GM18870 (cell line): ENCODE data around the gene RFTN2.
"Not testable (repeated sequence)": the region's sequence is repeated elsewhere in the genome, so short reads cannot be mapped to it uniquely, and the experiment has no call there.

Experiments used
- ATAC-seq: cut with Tn5 transposase; IDR thresholded peaks from one replicate; pipeline ENCODE4 v1.9.1; 2021; ENCODE audit warnings: moderate library complexity; ENCODE audit not compliant: unreplicated experiment

The RFTN2 gene

DNA sequence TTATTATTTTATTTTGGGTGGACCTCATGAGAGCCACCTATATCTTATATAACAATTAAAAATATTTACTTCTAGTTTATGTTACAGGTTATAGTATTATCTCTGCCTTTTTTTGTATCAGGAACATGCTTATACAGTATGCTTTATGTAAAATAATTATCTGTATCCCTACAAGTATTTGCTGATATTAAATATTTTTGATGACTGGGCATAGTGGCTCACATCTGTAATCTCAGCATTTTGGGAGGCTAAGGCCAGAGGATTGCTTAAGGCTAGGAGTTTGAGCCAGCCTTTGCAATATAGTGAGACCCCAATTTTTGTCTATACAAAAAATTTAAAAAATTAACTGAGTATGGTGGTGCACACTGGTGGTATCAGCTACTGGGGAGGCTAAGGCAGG, 119.9 kb downstream of the RFTN2 start:
- no peak for ATAC-seq

DNA sequence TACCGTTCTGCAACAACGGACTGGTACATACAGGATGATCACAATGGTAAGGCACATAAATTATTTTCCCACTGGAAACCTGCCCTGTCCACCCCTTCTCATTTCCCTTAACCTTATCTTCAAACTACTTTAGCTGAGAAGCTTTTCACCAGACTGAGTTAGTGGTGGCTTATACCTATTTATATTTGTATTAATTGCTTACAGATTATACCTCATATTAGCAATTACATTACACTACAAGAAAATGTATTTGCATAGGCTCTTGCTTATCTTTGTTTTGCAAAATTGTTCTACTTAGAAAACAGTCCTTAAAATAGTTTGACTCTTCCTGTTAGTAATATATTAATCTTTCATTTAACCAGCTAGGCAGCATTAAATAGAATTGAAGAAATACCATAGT, 124.1 kb downstream of the RFTN2 start:
- not testable (repeated sequence) for ATAC-seq

DNA sequence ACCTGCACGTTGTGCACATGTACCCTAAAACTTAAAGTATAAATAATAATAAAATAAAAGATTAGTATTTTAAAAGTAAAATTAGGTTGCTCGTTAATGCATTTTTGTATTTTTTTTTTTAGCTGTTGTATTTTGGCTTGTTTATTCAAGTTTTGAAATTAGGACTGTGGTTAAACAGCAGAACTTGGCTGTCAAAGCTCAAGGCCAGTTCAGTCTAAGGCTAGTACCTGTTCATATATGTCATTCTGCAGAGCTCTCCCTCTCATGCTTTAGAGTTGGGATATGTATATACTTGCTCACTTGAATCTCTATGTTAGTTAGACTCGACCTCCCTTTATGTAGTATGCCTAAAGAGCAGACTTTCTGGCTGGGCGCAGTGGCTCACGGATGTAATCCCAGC, 126.8 kb downstream of the RFTN2 start:
- no peak for ATAC-seq

DNA sequence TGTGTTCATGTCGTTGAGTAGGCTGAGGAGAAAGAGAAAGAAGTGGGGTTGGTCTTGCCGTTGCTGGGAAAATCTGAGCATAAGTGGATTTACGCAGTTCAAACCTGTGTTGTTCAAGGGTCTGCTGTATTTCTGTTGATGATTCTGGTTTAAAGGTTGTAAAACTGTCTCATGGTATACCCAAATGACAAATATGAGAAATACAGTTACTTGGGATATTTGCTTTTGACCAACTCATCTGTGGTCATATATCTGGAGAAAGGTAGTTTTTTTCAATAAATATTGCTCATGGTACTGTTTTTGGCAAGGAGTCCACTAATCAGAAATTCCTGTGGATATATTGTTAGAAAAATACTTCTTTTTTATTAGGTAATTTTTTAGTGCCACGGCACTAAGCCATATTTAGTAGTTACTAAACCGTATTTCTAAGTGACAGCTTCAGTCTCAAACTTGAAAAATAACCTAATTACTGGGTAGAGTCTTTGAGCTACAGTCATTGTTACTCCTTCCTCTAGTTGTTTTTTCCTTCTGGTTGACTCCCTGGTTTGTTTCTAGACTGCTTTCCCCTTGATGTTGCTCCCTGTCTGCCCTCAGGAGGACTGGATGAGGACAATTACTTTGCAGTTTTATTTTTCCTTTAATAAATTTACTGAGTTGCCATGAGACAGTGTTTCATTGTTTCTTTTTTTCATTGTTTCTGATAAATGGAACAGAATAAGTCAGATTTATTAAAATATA, 128.1 kb downstream of the RFTN2 start:
- no peak for ATAC-seq

DNA sequence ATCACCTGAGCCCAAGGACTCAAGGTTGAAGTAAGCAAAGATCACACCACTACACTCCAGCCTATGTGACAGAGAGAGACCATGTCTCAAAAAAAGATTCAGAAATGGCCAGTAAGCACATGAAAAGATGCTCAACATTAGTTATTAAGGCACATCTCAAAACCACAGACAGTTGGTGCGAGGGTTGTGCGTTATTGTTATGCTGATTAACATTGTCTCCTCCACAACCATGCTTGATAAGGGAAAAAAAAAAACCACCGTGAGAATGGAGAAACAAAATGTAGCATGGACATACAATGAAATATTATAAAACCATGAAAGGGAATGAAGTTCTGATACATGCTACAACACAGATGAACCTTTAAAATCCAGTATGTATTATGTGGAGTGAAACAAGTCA, 132.2 kb downstream of the RFTN2 start:
- ATAC-seq: no peak

DNA sequence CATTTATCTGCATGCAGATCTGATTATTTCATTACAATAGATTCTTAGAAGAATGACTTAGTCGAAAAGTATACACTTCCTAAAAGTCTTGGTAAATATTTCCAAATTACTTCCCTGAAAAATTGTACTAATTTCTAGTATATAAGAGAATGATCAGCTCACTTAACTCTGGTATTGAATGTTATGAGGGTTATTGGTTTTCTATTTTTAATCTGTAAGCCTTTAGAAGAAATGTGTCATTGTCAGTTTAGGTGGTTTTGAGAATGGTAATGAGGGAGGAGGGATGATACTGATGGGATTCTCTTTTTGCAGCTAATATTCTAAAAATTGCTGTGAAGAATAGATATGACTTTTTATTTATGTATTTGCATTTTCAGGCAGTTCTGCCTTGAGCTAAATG, 135.7 kb downstream of the RFTN2 start:
- ATAC-seq: no peak

DNA sequence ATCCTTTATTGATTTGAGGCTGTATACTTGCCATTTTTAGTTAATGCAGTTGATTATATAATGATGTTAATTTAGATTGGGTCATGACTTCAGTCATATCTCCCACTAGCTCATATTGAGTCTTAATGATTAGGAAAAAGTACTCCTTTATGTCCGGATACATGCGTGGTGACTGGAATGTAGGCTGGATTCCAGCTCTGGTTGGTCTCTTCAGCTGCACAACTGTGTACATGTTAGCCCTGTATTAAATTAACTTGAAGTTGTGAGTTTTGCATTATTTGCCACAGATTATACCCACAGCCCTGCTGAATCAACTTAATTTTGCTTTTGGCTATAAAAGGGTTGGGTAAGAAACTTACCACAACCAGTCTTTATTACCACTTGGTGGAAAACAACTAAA, 137.0 kb downstream of the RFTN2 start:
- no peak for ATAC-seq
